DMS114 treated with DMSO at 0.1 percent for 48 hours (cell line): Measurements from ENCODE around the gene SLC34A1.
"Not testable (repeated sequence)": the region's sequence is repeated elsewhere in the genome, so short reads cannot be mapped to it uniquely, and the experiment has no call there.

ENCODE experiments used
- DNase-seq: peaks from one replicate; lab custom pipeline; 2025; ENCODE audit not compliant: unreplicated experiment; lab: John Stamatoyannopoulos, UW

The SLC34A1 gene

GRCh38 chr5:177354711-177355110 lies 29.5 kb upstream of the SLC34A1 start:
- no peak for DNase-seq

- no peak for DNase-seq
These were observed 28.9 kb upstream of the SLC34A1 start for GRCh38 chr5:177355162-177355867.

- DNase-seq = no peak
These were observed 28.4 kb upstream of the SLC34A1 start for GRCh38 chr5:177355868-177356168.

- DNase-seq = no peak
These were observed 27.5 kb upstream of the SLC34A1 start for GRCh38 chr5:177356746-177357145.

- no peak for DNase-seq
These were observed 27.1 kb upstream of the SLC34A1 start for GRCh38 chr5:177357146-177357458.

GRCh38 chr5:177357459-177358351 lies 26.5 kb upstream of the SLC34A1 start, which contains the start of gene RGS14:
Gene RGS14 (plus strand): TSS chr5:177357924. CDS start chr5:177358025, 101 bp downstream.
- no peak for DNase-seq

- no peak for DNase-seq
These were observed 25.8 kb upstream of the SLC34A1 start for GRCh38 chr5:177358370-177358819.

- DNase-seq = no peak
These were observed 24.8 kb upstream of the SLC34A1 start for GRCh38 chr5:177359451-177359851.

- no peak for DNase-seq
These were observed 24.4 kb upstream of the SLC34A1 start for GRCh38 chr5:177359860-177360259.

GRCh38 chr5:177360740-177361139 lies 23.5 kb upstream of the SLC34A1 start:
- DNase-seq = not testable (repeated sequence)

- no peak for DNase-seq
These were observed 22.6 kb upstream of the SLC34A1 start for GRCh38 chr5:177361418-177362291.

- DNase-seq = no peak
These were observed 22.0 kb upstream of the SLC34A1 start for GRCh38 chr5:177362292-177362609.

GRCh38 chr5:177362610-177363507 lies 21.4 kb upstream of the SLC34A1 start:
- DNase-seq = peak; percentile 43

- DNase-seq = no peak
These were observed 20.7 kb upstream of the SLC34A1 start for GRCh38 chr5:177363565-177363964.

GRCh38 chr5:177364159-177364962 lies 19.9 kb upstream of the SLC34A1 start:
- no peak for DNase-seq

GRCh38 chr5:177365845-177366527 lies 18.2 kb upstream of the SLC34A1 start:
- DNase-seq = no peak

GRCh38 chr5:177366528-177367322 lies 17.5 kb upstream of the SLC34A1 start:
- DNase-seq = no peak

GRCh38 chr5:177367323-177367848 lies 16.8 kb upstream of the SLC34A1 start:
- no peak for DNase-seq
